Epithelial cell of esophagus (primary cell): ENCODE measurements around the gene PTPN3.
"Not testable (repeated sequence)": the region's sequence is repeated elsewhere in the genome, so short reads cannot be mapped to it uniquely, and the experiment has no call there.

ENCODE experiments used
- DNase-seq: peaks from one replicate; pipeline ENCODE4 v3.0.0; 2010; ENCODE audit warnings: low read depth
- H3K4me3 ChIP-seq: 2 replicates; pipeline ENCODE4 v1.5.1; 2011; ENCODE audit warnings: mild to moderate bottlenecking, low read length, control low read depth
- TF ChIP-seq, protein P1 (sequence below): IDR thresholded peaks from 2 replicates; pipeline ENCODE4 v1.5.1; 2011; ENCODE audit warnings: low read depth, mild to moderate bottlenecking, low read length, control low read depth, inconsistent platforms; ENCODE audit not compliant: insufficient read depth; ENCODE audit errors: missing control alignments

Gene PTPN3

DNA sequence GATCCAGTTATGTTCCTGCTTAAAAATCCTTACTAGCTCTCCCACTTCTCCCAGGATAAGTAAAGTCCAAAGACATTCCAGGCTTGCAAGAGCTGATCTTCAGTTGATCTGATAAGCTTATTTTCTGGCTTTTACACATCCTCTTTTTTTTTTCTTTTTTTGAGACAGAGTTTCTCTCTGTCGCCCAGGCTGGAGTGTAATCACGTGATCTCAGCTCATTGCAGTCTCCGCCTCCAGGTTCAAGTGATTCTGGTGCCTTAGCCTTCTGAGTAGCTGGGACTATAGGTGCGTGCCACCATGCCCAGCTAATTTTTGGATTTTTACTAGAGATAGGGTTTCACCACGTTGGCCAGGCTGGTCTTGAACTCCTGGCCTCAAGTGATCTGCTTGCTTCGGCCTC lies 37.3 kb upstream of the PTPN3 start:
- DNase-seq: no peak
- TF ChIP-seq, protein P1, sequence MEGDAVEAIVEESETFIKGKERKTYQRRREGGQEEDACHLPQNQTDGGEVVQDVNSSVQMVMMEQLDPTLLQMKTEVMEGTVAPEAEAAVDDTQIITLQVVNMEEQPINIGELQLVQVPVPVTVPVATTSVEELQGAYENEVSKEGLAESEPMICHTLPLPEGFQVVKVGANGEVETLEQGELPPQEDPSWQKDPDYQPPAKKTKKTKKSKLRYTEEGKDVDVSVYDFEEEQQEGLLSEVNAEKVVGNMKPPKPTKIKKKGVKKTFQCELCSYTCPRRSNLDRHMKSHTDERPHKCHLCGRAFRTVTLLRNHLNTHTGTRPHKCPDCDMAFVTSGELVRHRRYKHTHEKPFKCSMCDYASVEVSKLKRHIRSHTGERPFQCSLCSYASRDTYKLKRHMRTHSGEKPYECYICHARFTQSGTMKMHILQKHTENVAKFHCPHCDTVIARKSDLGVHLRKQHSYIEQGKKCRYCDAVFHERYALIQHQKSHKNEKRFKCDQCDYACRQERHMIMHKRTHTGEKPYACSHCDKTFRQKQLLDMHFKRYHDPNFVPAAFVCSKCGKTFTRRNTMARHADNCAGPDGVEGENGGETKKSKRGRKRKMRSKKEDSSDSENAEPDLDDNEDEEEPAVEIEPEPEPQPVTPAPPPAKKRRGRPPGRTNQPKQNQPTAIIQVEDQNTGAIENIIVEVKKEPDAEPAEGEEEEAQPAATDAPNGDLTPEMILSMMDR: no peak
- H3K4me3 ChIP-seq: no peak overlapping the region

DNA sequence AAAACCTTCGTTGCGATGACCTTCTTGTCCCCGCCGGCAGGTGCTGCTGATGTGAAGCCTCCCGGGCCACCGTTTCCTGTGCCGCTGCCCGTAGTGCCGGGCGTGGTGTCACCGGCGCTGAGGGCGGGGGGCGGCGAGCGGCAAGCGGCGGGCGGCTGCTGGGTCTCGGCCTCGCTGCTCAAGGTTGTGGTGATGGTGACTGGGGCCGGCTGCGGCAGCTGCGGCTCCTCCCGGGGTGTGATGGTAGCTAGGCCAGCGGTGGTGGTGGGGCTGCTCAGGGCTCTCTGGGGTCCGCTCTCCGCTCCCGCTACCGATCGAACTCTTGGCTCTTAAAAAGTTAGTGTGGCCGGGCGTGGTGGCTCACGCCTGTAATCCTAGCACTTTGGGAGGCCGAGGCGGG lies 36.0 kb upstream of the PTPN3 start:
- no peak overlapping the region for H3K4me3 ChIP-seq
- DNase-seq: no peak
- TF ChIP-seq, protein P1: no peak

DNA sequence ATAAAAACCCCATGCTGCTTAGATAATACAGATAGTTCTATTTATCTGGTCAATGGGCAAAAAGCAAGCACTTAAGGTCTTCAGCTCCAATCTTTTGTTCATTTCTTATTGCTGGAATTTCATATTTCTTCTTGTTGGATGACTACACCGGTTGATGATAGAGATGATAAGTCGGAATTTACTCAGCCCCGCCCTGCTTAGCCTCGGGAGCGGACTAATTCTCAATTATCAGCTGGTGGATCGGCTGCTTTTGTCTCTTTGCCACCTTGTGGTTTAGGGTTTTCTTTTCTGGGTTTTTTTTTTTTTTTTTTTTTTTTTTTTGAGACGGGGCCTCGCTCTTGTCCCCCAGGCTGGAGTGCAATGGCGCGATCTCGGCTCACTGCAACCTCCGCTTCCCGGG lies 34.5 kb upstream of the PTPN3 start:
- not testable (repeated sequence) for H3K4me3 ChIP-seq
- DNase-seq: peak; percentile 24

DNA sequence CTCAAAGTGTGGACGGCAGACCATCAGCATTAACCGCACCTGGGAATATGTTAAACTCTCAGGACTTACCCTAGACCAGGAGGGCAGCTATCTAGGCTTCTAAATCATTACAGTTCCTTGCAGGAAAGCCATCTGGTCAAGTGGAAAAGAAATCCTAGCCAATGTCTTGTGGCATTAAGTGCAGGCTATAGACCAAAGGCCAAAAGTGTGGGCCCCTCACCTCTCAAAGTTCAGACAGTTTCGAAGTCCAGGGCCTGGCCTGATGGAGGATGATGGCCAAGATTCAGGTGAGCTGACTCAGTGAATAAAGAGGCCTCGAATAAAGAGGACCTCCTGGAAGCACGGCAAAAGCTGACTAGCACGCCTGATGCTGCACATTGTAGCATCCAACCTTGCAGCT lies 24.0 kb upstream of the PTPN3 start:
- TF ChIP-seq, protein P1: no peak

DNA sequence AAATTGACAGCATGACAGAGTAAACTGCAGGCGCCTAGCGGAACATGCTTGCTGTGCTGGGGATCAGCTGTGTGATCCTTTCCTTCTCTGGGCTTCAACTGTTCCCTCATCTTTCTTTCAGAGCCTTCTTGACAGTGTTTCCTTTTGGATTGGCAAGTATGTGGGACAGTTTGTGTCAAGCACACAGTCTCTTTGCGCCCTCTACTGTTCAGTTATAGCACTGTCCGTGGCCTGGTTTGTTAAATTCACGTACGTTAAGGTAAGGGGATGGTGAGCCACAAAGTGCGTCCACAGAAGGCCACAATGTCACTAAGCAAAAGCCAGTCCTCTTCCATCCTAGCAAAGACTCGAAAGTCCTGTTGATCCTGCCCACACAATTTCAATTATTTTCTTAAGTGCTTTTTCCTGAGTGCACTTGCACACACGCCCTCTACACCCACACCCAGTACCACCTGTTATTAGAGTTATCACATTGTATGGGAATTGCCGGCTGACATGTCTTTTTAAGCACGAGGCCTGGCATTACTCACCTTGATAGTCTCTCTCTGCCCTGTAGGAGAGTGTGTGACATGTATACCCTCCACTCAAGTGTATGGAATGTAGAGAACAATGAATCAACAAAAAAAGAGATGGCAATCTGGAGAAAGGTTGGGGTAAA lies 22.5 kb upstream of the PTPN3 start:
- TF ChIP-seq, protein P1: peak; percentile 97
- H3K4me3 ChIP-seq: no peak overlapping the region
- DNase-seq: peak; percentile 84

More for the DNA sequence above, 24.0 kb upstream of the PTPN3 start:
- DNase-seq: no peak
- no peak overlapping the region for H3K4me3 ChIP-seq

DNA sequence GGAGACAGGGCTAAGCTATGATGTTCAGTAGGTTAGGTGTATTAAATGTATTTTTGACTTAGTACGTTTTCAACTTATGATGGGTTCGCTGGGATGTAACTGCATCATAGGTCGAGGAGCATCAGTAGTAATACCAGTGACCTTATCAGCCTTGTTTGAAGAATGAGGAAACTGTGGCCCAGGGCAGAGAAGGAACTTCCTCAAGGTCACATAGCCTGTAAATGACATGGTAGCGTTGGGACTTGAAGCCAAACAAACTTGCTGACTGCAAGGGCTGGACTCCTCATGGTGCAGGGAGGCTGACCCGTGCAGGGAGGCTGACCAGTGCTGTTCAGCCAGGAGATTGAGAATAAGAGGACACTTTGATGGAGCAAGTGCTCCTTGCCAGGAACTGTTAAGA lies 21.3 kb upstream of the PTPN3 start:
- DNase-seq: no peak

DNA sequence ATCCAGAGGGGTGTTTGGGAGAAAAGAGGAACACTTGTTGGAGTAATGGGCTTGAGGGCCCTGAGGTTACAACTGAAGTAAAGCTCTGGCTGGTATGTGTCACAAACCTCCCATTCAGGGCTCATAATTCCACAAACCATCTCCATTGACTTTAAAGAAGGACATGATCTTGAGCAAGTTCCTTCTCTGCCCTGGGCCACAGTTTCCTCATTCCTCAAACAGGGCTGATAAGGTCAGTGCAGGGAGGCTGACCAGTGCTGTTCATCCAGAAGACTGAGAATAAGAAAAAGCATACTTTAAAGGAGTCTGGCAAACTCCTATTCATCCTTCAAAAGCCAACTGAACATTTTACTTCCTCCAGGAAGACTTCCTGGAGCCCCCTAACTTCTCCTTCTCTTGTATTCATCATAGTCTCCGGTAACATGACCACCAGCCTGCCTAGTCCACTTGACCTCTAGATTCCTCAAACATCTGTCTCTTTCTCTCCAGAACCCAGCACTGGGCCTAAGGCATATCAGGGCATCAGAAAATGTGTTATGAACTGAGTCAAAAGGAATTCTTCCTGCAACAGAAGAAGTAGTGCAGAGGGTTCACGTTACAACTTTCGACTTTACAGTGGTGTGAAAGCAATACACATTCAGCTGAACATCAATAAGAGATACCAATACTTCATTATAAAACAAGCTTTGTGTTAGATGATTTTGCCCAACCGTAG lies 20.7 kb upstream of the PTPN3 start:
- no peak overlapping the region for H3K4me3 ChIP-seq
- DNase-seq: no peak

More for the DNA sequence above, 21.3 kb upstream of the PTPN3 start:
- TF ChIP-seq, protein P1: no peak
- H3K4me3 ChIP-seq: no peak overlapping the region

More for the DNA sequence above, 20.7 kb upstream of the PTPN3 start:
- TF ChIP-seq, protein P1: no peak
